22Rv1 (cell line): ENCODE measurements around the gene EFNA4.

ENCODE experiments used
- H3K27ac ChIP-seq: fragments of 450-650 bp; 2 replicates; pipeline ENCODE4 v1.5.1; 2017
- ZFX ChIP-seq: fragments of 450-650 bp; IDR thresholded peaks from 2 replicates; pipeline ENCODE4 v1.6.1; 2017; ENCODE audit warnings: antibody characterized with exemption, borderline replicate concordance
- TF ChIP-seq, protein P1 (sequence below): fragments of 450-650 bp; IDR thresholded peaks from 2 replicates; pipeline ENCODE4 v1.5.1; 2017; ENCODE audit warnings: mild to moderate bottlenecking

EFNA4 gene

DNA sequence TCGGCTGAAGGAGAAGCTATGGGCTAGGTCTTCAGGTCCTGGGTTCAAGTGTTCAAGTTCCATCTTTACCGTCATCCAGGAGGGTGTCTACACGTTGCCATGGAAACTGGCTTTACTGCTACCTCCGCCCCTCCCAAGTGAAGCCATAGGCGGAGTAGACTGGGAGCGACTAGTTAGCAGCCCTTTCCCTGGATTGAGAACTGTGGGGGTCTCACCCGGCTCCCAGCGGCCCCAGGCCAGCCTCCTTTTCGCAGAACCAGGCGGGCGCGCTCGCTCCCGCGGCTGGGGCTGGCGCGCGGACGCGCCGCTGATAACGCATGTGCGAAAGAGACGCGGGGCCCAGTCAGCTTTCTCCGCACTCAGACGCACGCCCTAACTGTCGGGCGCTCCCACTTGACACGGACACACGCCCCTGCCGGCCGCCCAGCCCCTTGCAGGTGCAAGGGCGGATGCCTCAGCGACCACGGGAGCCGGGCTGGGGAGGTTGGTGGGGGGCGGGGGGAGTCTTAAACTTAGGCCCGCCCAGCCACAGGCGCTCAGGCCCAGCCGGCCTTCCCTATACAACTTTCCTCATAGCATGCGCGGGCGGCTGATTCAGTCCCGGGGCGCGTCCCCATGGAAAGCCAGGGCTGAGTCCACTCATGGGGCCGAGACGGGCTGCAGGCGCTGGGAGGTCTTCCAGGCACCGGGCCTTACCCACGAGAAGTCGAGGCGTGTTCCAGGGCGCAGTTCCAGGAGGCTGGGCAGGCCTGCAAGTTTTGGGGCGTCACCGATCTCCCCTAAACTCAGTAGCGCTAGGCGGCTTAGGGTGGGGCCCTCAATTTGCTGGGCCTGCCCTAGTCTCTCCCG, 7.4 kb downstream of the EFNA4 start:
- TF ChIP-seq, protein P1, sequence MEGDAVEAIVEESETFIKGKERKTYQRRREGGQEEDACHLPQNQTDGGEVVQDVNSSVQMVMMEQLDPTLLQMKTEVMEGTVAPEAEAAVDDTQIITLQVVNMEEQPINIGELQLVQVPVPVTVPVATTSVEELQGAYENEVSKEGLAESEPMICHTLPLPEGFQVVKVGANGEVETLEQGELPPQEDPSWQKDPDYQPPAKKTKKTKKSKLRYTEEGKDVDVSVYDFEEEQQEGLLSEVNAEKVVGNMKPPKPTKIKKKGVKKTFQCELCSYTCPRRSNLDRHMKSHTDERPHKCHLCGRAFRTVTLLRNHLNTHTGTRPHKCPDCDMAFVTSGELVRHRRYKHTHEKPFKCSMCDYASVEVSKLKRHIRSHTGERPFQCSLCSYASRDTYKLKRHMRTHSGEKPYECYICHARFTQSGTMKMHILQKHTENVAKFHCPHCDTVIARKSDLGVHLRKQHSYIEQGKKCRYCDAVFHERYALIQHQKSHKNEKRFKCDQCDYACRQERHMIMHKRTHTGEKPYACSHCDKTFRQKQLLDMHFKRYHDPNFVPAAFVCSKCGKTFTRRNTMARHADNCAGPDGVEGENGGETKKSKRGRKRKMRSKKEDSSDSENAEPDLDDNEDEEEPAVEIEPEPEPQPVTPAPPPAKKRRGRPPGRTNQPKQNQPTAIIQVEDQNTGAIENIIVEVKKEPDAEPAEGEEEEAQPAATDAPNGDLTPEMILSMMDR = peak; percentile 77
- no peak for TF ChIP-seq ZFX
- peak overlapping the region; percentile 53 for H3K27ac ChIP-seq

DNA sequence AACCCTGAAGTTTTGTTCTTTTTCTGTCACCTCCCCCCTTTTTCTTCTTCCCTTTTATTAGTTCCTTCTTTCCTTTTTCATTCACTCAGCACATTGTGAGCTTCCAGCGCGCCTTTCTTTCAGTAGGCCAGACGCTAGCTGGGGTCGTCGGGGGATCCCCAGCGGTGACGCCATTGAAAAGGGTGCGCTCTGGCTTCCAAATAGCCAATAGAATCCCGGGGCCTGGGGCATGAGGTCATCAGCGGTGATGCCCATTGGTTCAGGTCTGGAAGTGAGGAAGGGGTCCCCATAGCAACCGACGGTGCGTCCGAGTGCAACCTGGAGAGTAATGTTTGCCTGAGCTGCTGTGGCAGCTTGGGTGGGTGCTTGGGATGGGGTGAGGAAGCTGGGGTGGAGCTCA, 8.2 kb downstream of the EFNA4 start:
- TF ChIP-seq, protein P1 = no peak
- TF ChIP-seq ZFX = no peak
- H3K27ac ChIP-seq = peak overlapping the region; percentile 53; the same call in 1 of the 2 replicates

DNA sequence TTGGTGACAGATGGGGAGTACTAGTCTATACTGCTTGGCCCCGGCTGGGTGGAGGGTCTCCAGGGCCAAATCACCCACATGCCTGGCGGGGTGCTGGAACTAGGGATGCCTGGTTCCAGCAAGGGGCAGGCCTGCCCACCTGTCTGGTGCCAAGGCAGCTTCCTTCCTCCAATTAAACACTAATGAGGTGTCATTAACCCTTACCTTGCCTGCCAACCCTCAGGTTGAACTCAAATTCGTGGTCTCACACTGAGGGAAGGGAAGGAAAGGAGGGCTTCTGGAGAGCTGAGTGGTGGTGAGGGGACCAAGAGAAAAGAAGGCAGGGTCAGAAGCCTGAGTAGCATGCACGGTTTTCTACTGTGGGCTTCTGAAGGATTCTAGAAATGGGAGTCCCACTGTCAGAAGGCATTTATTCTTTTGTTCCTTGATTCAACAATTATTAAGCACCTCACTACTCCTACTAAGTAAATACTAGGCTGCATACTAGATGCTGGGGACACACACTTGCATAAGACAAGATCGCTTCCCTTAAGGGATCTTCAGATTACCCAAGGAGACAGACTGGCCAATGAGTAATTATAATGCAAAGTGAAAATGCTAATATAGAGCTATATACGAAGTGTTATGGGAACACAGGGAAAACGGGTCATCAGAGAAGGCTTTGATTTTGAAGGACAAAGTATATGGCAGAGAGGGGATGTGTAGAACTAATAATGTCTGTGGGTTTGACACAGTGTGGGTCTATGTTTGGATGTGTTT, 9.2 kb downstream of the EFNA4 start:
- no peak overlapping the region for H3K27ac ChIP-seq
- TF ChIP-seq, protein P1 = no peak
- TF ChIP-seq ZFX = no peak

DNA sequence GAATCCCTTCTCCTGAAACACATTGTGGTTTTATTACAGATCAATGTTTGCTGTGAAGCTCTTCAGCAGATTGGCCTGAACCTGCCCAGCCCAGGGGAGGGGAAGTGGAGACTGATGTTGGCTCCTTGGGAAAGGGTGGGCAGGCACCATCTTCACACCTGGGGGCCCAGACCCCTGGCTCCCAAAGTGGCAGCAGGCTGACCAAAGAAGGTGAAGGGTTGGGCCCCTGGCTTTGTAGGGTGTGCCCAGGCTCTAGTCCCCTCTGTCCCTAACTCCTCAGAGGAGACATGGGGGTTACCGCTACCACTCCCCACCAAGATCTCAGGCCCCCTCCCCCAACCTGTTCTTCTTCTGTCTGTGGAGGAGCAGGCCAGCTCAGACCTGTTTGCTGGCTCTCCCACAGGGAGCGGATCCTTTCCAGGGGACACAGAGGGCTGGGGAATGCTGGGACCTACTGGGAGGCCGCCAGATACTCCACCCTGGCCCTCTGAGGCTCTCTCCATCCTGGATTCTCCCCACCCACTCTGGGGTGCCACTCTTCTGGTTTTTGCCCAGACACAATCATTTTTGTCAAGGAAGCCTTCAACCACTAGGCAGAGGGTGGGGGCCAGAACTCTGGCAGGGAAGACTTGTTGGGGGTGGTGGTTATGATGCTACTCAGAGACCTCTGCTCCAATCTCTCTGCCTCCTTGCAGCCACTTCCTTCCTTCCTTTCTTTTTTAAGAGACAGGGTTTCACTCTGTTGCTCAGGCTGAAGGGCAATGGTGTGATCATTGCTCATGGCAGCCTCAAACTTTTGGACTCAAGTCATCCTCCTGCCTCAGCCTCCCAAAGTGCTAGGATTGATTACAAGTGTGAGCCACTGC, 10.1 kb downstream of the EFNA4 start:
- H3K27ac ChIP-seq = no peak overlapping the region
- TF ChIP-seq ZFX = no peak
- TF ChIP-seq, protein P1 = no peak

DNA sequence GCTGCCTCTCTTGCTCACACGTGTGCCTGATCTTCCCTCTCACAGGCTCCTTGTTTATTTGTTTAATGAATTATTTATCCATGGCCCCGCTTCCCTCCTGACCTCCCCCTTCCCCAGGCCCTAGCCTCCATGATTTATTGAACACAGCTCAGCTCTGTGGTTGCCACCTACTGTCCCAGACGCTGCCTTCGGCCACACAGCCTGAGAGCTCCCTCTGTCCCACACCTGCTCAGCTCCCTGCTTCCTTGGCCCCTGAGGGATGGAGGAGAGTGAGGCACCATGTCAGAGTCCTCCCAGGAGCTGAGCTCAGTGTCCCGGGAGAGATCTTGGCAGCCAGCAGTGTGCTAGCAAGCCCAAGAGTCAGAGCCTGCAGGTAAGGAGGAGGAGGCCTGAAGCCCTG, 12.0 kb downstream of the EFNA4 start:
- peak overlapping the region; percentile 7; the same call in 1 of the 2 replicates for H3K27ac ChIP-seq
- no peak for TF ChIP-seq ZFX
- TF ChIP-seq, protein P1 = no peak

DNA sequence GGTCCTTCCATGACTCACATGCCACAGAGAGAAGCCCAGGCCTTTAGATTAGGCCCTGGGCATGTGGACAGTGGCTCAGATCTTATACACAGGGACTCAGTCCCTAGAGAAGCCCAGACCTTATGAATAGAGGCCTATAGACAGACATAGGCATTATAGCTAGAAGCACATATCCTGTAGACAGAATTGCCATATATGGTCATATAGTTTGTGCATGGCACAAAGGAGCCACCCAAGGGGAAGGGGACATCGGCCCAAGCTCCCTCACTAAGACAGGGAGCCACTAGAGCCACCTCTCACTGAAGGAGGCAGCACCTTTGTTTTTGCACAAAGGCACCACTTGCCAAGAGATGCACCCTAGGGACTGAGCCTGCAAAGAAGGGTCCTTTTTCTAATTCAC, 12.8 kb downstream of the EFNA4 start:
- no peak overlapping the region for H3K27ac ChIP-seq
- TF ChIP-seq, protein P1 = no peak
- no peak for TF ChIP-seq ZFX
